A549 (cell line): Measurements from ENCODE around the gene MTHFD2L. TPM values are rescaled to one million over a fixed set of nuclear protein-coding genes. Genes with fewer than 3 reads are reported as not detected.

ENCODE experiments used
- ATAC-seq, 2 experiments: fragments of 200-7000 bp in 1 of 2; fragments of >200 bp in 1 of 2; cut with Nextera tagmentation in 1 of 2; cut with Tn5 transposase in 1 of 2; 3 replicates each; pipeline versions ENCODE4 v1.8.0 to v1.9.1; 2018 to 2020; ENCODE audit warnings: mild to moderate bottlenecking in 1 of 2, moderate library complexity in 1 of 2
- CTCF ChIA-PET: fragments of 300-600 bp; sonication (Branson Sonifier 250); formaldehyde crosslinking; extraction: SDS; loops from one replicate; lab custom pipeline; 2021; ENCODE audit warnings: antibody characterized with exemption, inconsistent platforms; lab: Yijun Ruan, JAX
- POLR2A ChIA-PET: fragments of 350-600 bp; formaldehyde crosslinking; extraction: SDS; loops from one replicate; lab custom pipeline; 2021; ENCODE audit warnings: antibody characterized with exemption, inconsistent platforms; lab: Yijun Ruan, JAX
- DNase-seq, 2 experiments: peaks; one replicate each; pipeline versions ENCODE4 v3.0.0 to v3.0.0-alpha.2; 2011 to 2016; ENCODE audit warnings: low read depth in 1 of 2, low spot score in 1 of 2
- FAIRE-seq: peaks from 2 replicates; lab custom pipeline; 2011; peaks lifted over from hg19 to GRCh38; lab: Jason Lieb, UNC
- H3K27ac ChIP-seq, 2 experiments: fragments of >200 bp; sonication (Bioruptor Twin); formaldehyde crosslinking; 3 replicates each; pipeline ENCODE4 v1.5.1; 2016 to 2017
- H3K4me1 ChIP-seq: fragments of >200 bp; sonication (Bioruptor Twin); formaldehyde crosslinking; 3 replicates; pipeline ENCODE4 v1.6.1; 2016
- H3K4me2 ChIP-seq: fragments of >200 bp; sonication (Bioruptor Twin); formaldehyde crosslinking; 3 replicates; pipeline ENCODE4 v1.6.1; 2016
- H3K4me3 ChIP-seq: fragments of >200 bp; sonication (Bioruptor Twin); formaldehyde crosslinking; 3 replicates; pipeline ENCODE4 v1.5.1; 2016
- H3K9me3 ChIP-seq: fragments of >200 bp; sonication (Bioruptor Twin); formaldehyde crosslinking; 3 replicates; pipeline ENCODE4 v1.6.1; 2016
- ATOH8 ChIP-seq: fragments of 250-450 bp; sonication (Bioruptor Pico); IDR thresholded peaks from 2 replicates; pipeline ENCODE4 v1.5.0; 2020; ENCODE audit warnings: low read depth, mild to moderate bottlenecking, moderate library complexity
- BCL3 ChIP-seq: fragments of >200 bp; sonication (Bioruptor Twin); formaldehyde crosslinking; IDR thresholded peaks from 3 replicates; pipeline ENCODE4 v1.6.1; 2016
- CBX2 ChIP-seq: fragments of 200-600 bp; sonication (generic); IDR thresholded peaks from 2 replicates; pipeline ENCODE4 v1.6.1; 2016; ENCODE audit warnings: low read depth, mild to moderate bottlenecking, borderline replicate concordance
- CHD2 ChIP-seq: fragments of 150-350 bp; IDR thresholded peaks from 2 replicates; pipeline ENCODE4 v1.6.1; 2014; ENCODE audit warnings: low read length; ENCODE audit not compliant: partially characterized antibody
- CHD4 ChIP-seq: fragments of 200-600 bp; sonication (generic); IDR thresholded peaks from 2 replicates; pipeline ENCODE4 v1.6.1; 2016; ENCODE audit warnings: antibody characterized with exemption, mild to moderate bottlenecking, borderline replicate concordance
- CTCF ChIP-seq: fragments of >200 bp; sonication (Bioruptor Twin); formaldehyde crosslinking; IDR thresholded peaks from 3 replicates; pipeline ENCODE4 v1.5.1; 2016
- EP300 ChIP-seq, 2 experiments: fragments of >200 bp; sonication (Bioruptor Twin); formaldehyde crosslinking; IDR thresholded peaks; 2 replicates in 1 of 2; 3 replicates in 1 of 2; pipeline ENCODE4 v1.6.1; 2016 to 2017
- GATA3 ChIP-seq: IDR thresholded peaks from 2 replicates; pipeline ENCODE4 v1.6.1; 2012; ENCODE audit warnings: borderline replicate concordance
- HMGXB4 ChIP-seq: fragments of 250-450 bp; sonication (Bioruptor Pico); IDR thresholded peaks from 2 replicates; pipeline ENCODE4 v1.5.0; 2021; ENCODE audit warnings: mild to moderate bottlenecking, moderate library complexity, borderline replicate concordance
- HOXA7 ChIP-seq: fragments of 250-450 bp; sonication (Bioruptor Pico); IDR thresholded peaks from 2 replicates; pipeline ENCODE4 v1.5.0; 2020; ENCODE audit warnings: mild to moderate bottlenecking, moderate library complexity
- HOXB13 ChIP-seq: fragments of 250-450 bp; sonication (Bioruptor Pico); IDR thresholded peaks from 2 replicates; pipeline ENCODE4 v1.5.0; 2020; ENCODE audit warnings: low read depth, mild to moderate bottlenecking, moderate library complexity
- HOXB5 ChIP-seq: fragments of 250-450 bp; sonication (Bioruptor Pico); IDR thresholded peaks from 2 replicates; pipeline ENCODE4 v1.5.0; 2020; ENCODE audit warnings: mild to moderate bottlenecking, moderate library complexity
- JUNB ChIP-seq: fragments of >200 bp; sonication (Bioruptor Twin); formaldehyde crosslinking; IDR thresholded peaks from 2 replicates; pipeline ENCODE4 v1.6.1; 2016
- MAFK ChIP-seq: fragments of 450-650 bp; IDR thresholded peaks from 2 replicates; pipeline ENCODE4 v1.6.1; 2014; ENCODE audit not compliant: partially characterized antibody
- MAX ChIP-seq: IDR thresholded peaks from 2 replicates; pipeline ENCODE4 v1.6.1; 2012
- MAZ ChIP-seq: fragments of 150-350 bp; IDR thresholded peaks from 2 replicates; pipeline ENCODE4 v1.6.1; 2014; ENCODE audit warnings: antibody characterized with exemption, low read depth, low read length, borderline replicate concordance
- MYC ChIP-seq: IDR thresholded peaks from 2 replicates; pipeline ENCODE4 v1.6.1; 2012; ENCODE audit warnings: mild to moderate bottlenecking, inconsistent platforms, low read length, improper control_type of control experiment, borderline replicate concordance
- NFE2L2 ChIP-seq: fragments of 150-350 bp; conservative IDR thresholded peaks from 2 replicates; pipeline ENCODE4 v1.6.1; 2014; ENCODE audit warnings: low read length
- NPAS2 ChIP-seq: fragments of 250-450 bp; sonication (Bioruptor Pico); IDR thresholded peaks from 2 replicates; pipeline ENCODE4 v1.8.0; 2022; ENCODE audit warnings: mild to moderate bottlenecking, moderate library complexity, borderline replicate concordance
- NR3C1 ChIP-seq: fragments of >200 bp; sonication (Bioruptor Twin); formaldehyde crosslinking; IDR thresholded peaks from 3 replicates; pipeline ENCODE4 v1.6.1; 2017
- PBX3 ChIP-seq: IDR thresholded peaks from 2 replicates; pipeline ENCODE4 v1.6.1; 2012
- POLR2A ChIP-seq: IDR thresholded peaks from 2 replicates; pipeline ENCODE4 v1.6.1; 2012; ENCODE audit warnings: mild to moderate bottlenecking, low read length
- RARB ChIP-seq: fragments of 250-450 bp; sonication (Bioruptor Pico); IDR thresholded peaks from 2 replicates; pipeline ENCODE4 v1.8.0; 2021; ENCODE audit warnings: mild to moderate bottlenecking, moderate library complexity
- REST ChIP-seq: fragments of 200-600 bp; sonication (generic); IDR thresholded peaks from 2 replicates; pipeline ENCODE4 v1.6.1; 2016; ENCODE audit warnings: antibody characterized with exemption, mild to moderate bottlenecking, moderate library complexity
- RNF2 ChIP-seq: fragments of 200-600 bp; sonication (generic); IDR thresholded peaks from 2 replicates; pipeline ENCODE4 v1.6.1; 2016; ENCODE audit warnings: low read depth, mild to moderate bottlenecking, antibody characterized with exemption, moderate library complexity, borderline replicate concordance
- TP53 ChIP-seq: fragments of 250-450 bp; sonication (Bioruptor Pico); IDR thresholded peaks from 2 replicates; pipeline ENCODE4 v1.5.0; 2021; ENCODE audit warnings: mild to moderate bottlenecking, moderate library complexity
- ZFP36 ChIP-seq: fragments of 450-650 bp; IDR thresholded peaks from 2 replicates; pipeline ENCODE4 v1.6.1; 2014; ENCODE audit warnings: borderline replicate concordance; ENCODE audit not compliant: partially characterized antibody
- ZNF302 ChIP-seq: fragments of 250-450 bp; sonication (Bioruptor Pico); IDR thresholded peaks from 2 replicates; pipeline ENCODE4 v1.9.0; 2021; ENCODE audit warnings: inconsistent platforms, mild to moderate bottlenecking, moderate library complexity
- WGBS: methylation state at CpG from one replicate; pipeline ENCODE4 v1.1.6; 2017; ENCODE audit errors: missing lambda C conversion rate; 5-methylcytosine and 5-hydroxymethylcytosine counted together
- polyA plus RNA-seq, 4 experiments: library from polyadenylated mRNA; depleted of rRNA in 3 of 4; stranded (reverse); fragments of >200 nt; fragmentation: RNase III in 1 of 4; extraction: RNeasy Plus Mini Kit Qiagen cat#74134 plus additional on column Dnase treatment in 1 of 4; gene quantifications; 2 replicates in 3 of 4; 3 replicates in 1 of 4; pipeline ENCODE4 v1.2.3, GENCODE V29; 2011 to 2017

MTHFD2L gene
- polyA plus RNA-seq, 2 of the 4 experiments (the other 2 are of a cell fraction) = 8.5 to 19.3 TPM

GRCh38 chr4:74109116-74109869, 48.6 kb upstream of the MTHFD2L start:
- Histone ChIP-seq H3K9me3 (peaks cover 13% of the 10 kb centered on the region; the same call in 1 of the 3 replicates), H3K4me3 (no peak overlapping the region; the same call in 2 of the 3 replicates), H3K4me2 (peak overlapping the region; percentile 82), H3K27ac (peak overlapping the region; percentile 95 to 99), H3K4me1 (peaks cover 70% of the 10 kb centered on the region)
- ATAC-seq = peak; percentile 94 to 97
- peak; percentile 64 to 94 for DNase-seq
- ChIA-PET POLR2A (interaction anchor here (0.9 to 4.0 kb wide), 14 partner anchors 8 to 405 kb away, joined by 3 to 129 read pairs (median 4); partner anchors contain the start of genes CXCL1, CXCL2, CXCL3 and CXCL5), CTCF (interaction anchor here (2.2 to 2.6 kb wide), 3 partner anchors 11 to 111 kb away, joined by 9 to 18 read pairs (median 18); partner anchors contain the start of genes CXCL2 and CXCL5)
- WGBS = 1% methylated on average over 3 of the region's 3 CpGs
- FAIRE-seq = peak; percentile 82
- TF ChIP-seq RARB (peak; percentile 5; the same call in 1 of the 2 replicates), HOXA7 (CRISPR knock-in tag) (no peak), PBX3 (no peak; the same call in 1 of the 2 replicates), CTCF (no peak), ZFP36 (no peak), BCL3 (peak; percentile 63; the same call in 1 of the 3 replicates), REST (no peak), HOXB5 (CRISPR knock-in tag) (peak; percentile 79), RNF2 (no peak), POLR2A (no peak), ZNF302 (CRISPR knock-in tag) (no peak), TP53 (0 out of 2 replicates have a peak, but pooled peaks have one; percentile 25), HOXB13 (CRISPR knock-in tag) (peak; percentile 58; the same call in 1 of the 2 replicates), EP300 (IDR thresholded peaks at IDR 0.05) (peak; percentile 74 to 88; a peak in 4 of 5 replicates), NFE2L2 (no peak), MAZ (no peak), CHD4 (no peak), ATOH8 (CRISPR knock-in tag) (no peak), JUNB (peak; percentile 91), GATA3 (peak; percentile 76; the same call in 1 of the 2 replicates), MYC (no peak), NPAS2 (CRISPR knock-in tag) (no peak), NR3C1 (no peak), HMGXB4 (CRISPR knock-in tag) (no peak), MAX (peak; percentile 77), MAFK (peak; percentile 38), CBX2 (no peak), CHD2 (no peak)
